ENCODE measurements around the gene CNST.

GRCh38 chr1:246558041-246558440 lies 8.2 kb upstream of the CNST start:
- no peak for TF ChIP-seq POLR2AphosphoS5 (IDR thresholded peaks at IDR 0.05)
- no peak for TF ChIP-seq POLR2A (IDR thresholded peaks at IDR 0.05)
- no peak for TF ChIP-seq CTCF (IDR thresholded peaks at IDR 0.05)
- TF ChIP-seq EP300 (IDR thresholded peaks at IDR 0.05) = no peak

Data from gastroesophageal sphincter (tissue), 3 donors.